ENCODE results near the gene MRPL16.

Gene MRPL16

GRCh38 chr11:59769828-59770227 is 40.8 kb downstream of the MRPL16 start:
- DNase-seq: no peak

GRCh38 chr11:59769111-59769510 is 41.5 kb downstream of the MRPL16 start:
- no peak for DNase-seq

GRCh38 chr11:59767225-59767611 is 43.4 kb downstream of the MRPL16 start:
- DNase-seq: peak; percentile 96

- DNase-seq: peak; percentile 33
Measured at GRCh38 chr11:59766542-59767224, 43.9 kb downstream of the MRPL16 start.

GRCh38 chr11:59765068-59765735 is 45.4 kb downstream of the MRPL16 start:
- DNase-seq: no peak

- no peak for DNase-seq
Measured at GRCh38 chr11:59761993-59762392, 48.6 kb downstream of the MRPL16 start.

- no peak for DNase-seq
Measured at GRCh38 chr11:59760771-59761170, 49.8 kb downstream of the MRPL16 start.

- no peak for DNase-seq
Measured at GRCh38 chr11:59759900-59760299, 50.7 kb downstream of the MRPL16 start.

- no peak for DNase-seq
Measured at GRCh38 chr11:59758401-59759037, 52.1 kb downstream of the MRPL16 start.

- no peak for DNase-seq
Measured at GRCh38 chr11:59756845-59757244, 53.7 kb downstream of the MRPL16 start.

- no peak for DNase-seq
Measured at GRCh38 chr11:59756558-59756840, 54.1 kb downstream of the MRPL16 start.

Data from GF-D8 (cell line).